Neural progenitor cell (in vitro differentiated cells): ENCODE measurements around the gene RBM42. TPM values are rescaled to one million over a fixed set of nuclear protein-coding genes. Genes with fewer than 3 reads are reported as not detected.
A peak's percentile ranks its signal among the peaks of the same experiment; 100 is the strongest.

Source experiments
- DNase-seq: peaks from one replicate; pipeline ENCODE4 v3.0.0-alpha.2; 2016; ENCODE audit warnings: low spot score
- H2AFZ ChIP-seq: fragments of 200-600 bp; sonication (generic); replicated peaks from 2 replicates; pipeline ENCODE4 v1.6.1; 2016; ENCODE audit warnings: antibody characterized with exemption
- H3F3A ChIP-seq: fragments of 200-600 bp; sonication (generic); 2 replicates; pipeline ENCODE4 v1.6.1; 2016; ENCODE audit warnings: antibody characterized with exemption, low read depth
- H3K27ac ChIP-seq: fragments of 200-600 bp; sonication (generic); 2 replicates; pipeline ENCODE4 v1.5.1; 2016; ENCODE audit warnings: mild to moderate bottlenecking
- H3K27me3 ChIP-seq: fragments of 200-600 bp; sonication (generic); 2 replicates; pipeline ENCODE4 v1.6.1; 2016; ENCODE audit warnings: mild to moderate bottlenecking, moderate library complexity
- H3K36me3 ChIP-seq: fragments of 200-600 bp; sonication (generic); 2 replicates; pipeline ENCODE4 v1.5.1; 2016
- H3K4me1 ChIP-seq: fragments of 200-600 bp; sonication (generic); 2 replicates; pipeline ENCODE4 v1.6.1; 2016; ENCODE audit warnings: mixed run types
- H3K4me2 ChIP-seq: fragments of 200-600 bp; sonication (generic); 2 replicates; pipeline ENCODE4 v1.6.1; 2016
- H3K4me3 ChIP-seq: fragments of 200-600 bp; sonication (generic); 2 replicates; pipeline ENCODE4 v1.5.1; 2016
- H3K79me2 ChIP-seq: fragments of 200-600 bp; sonication (generic); 2 replicates; pipeline ENCODE4 v1.6.1; 2016; ENCODE audit warnings: low read depth
- H3K9ac ChIP-seq: fragments of 200-600 bp; sonication (generic); 2 replicates; pipeline ENCODE4 v1.6.1; 2016
- H3K9me3 ChIP-seq: fragments of 200-600 bp; sonication (generic); 2 replicates; pipeline ENCODE4 v1.5.1; 2016; ENCODE audit warnings: low read depth
- H4K20me1 ChIP-seq: fragments of 200-600 bp; sonication (generic); 2 replicates; pipeline ENCODE4 v1.6.1; 2016; ENCODE audit warnings: low read depth
- H3K27ac Mint-ChIP-seq: 3 replicates; pipeline ENCODE4 v1.8.0; 2021; ENCODE audit warnings: mixed read lengths
- H3K27me3 Mint-ChIP-seq: 2 replicates; pipeline ENCODE4 v1.8.0; 2022; ENCODE audit warnings: low read depth, mild to moderate bottlenecking, inconsistent platforms, moderate library complexity, mixed read lengths; ENCODE audit not compliant: insufficient read depth
- H3K36me3 Mint-ChIP-seq: 3 replicates; pipeline ENCODE4 v1.8.0; 2021; ENCODE audit warnings: mixed read lengths
- H3K4me1 Mint-ChIP-seq: 3 replicates; pipeline ENCODE4 v1.8.0; 2021; ENCODE audit warnings: mixed read lengths
- H3K4me3 Mint-ChIP-seq: 3 replicates; pipeline ENCODE4 v1.8.0; 2021; ENCODE audit warnings: mild to moderate bottlenecking, moderate library complexity, mixed read lengths
- H3K9me3 Mint-ChIP-seq: 3 replicates; pipeline ENCODE4 v1.8.0; 2020; ENCODE audit warnings: mixed read lengths
- EZH2 ChIP-seq: fragments of 200-600 bp; sonication (generic); IDR thresholded peaks from 2 replicates; pipeline ENCODE4 v1.6.1; 2017; ENCODE audit warnings: antibody characterized with exemption, mild to moderate bottlenecking, moderate library complexity
- EZH2phosphoT487 ChIP-seq: fragments of 200-600 bp; sonication (generic); IDR thresholded peaks from 2 replicates; pipeline ENCODE4 v1.6.1; 2017; ENCODE audit warnings: antibody characterized with exemption
- total RNA-seq: library from RNA; depleted of rRNA; stranded (reverse); fragments of >200 nt; gene quantifications from 2 replicates; pipeline ENCODE4 v1.2.3, GENCODE V29; 2015; ENCODE audit warnings: low replicate concordance
- TF ChIP-seq, protein P1 (sequence below): fragments of 200-600 bp; sonication (generic); IDR thresholded peaks from 2 replicates; pipeline ENCODE4 v1.5.1; 2017; ENCODE audit warnings: antibody characterized with exemption, mild to moderate bottlenecking

RBM42 gene
- total RNA-seq, 1 donor from 2014 or later, result 20.1 TPM

- TF ChIP-seq, protein P1, sequence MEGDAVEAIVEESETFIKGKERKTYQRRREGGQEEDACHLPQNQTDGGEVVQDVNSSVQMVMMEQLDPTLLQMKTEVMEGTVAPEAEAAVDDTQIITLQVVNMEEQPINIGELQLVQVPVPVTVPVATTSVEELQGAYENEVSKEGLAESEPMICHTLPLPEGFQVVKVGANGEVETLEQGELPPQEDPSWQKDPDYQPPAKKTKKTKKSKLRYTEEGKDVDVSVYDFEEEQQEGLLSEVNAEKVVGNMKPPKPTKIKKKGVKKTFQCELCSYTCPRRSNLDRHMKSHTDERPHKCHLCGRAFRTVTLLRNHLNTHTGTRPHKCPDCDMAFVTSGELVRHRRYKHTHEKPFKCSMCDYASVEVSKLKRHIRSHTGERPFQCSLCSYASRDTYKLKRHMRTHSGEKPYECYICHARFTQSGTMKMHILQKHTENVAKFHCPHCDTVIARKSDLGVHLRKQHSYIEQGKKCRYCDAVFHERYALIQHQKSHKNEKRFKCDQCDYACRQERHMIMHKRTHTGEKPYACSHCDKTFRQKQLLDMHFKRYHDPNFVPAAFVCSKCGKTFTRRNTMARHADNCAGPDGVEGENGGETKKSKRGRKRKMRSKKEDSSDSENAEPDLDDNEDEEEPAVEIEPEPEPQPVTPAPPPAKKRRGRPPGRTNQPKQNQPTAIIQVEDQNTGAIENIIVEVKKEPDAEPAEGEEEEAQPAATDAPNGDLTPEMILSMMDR, result no peak
- no peak for TF ChIP-seq EZH2phosphoT487
- TF ChIP-seq EZH2, result no peak
- H2AFZ ChIP-seq, result no peak overlapping the region
- H4K20me1 ChIP-seq, result no peaks in the 10 kb centered on the region
- no peak overlapping the region for H3K27ac Mint-ChIP-seq
- no peak overlapping the region for H3K27ac ChIP-seq
- no peak overlapping the region for H3K4me3 ChIP-seq
- H3F3A ChIP-seq, result peaks cover 18% of the 10 kb centered on the region
- H3K4me1 ChIP-seq, result peaks cover 14% of the 10 kb centered on the region
- H3K9me3 ChIP-seq, result no peaks in the 10 kb centered on the region
- no peak overlapping the region for H3K4me2 ChIP-seq
- H3K9me3 Mint-ChIP-seq, result no peaks in the 10 kb centered on the region
- peaks cover 10% of the 10 kb centered on the region for H3K36me3 Mint-ChIP-seq
- no peaks in the 10 kb centered on the region for H3K36me3 ChIP-seq
- H3K9ac ChIP-seq, result no peak overlapping the region
- H3K4me3 Mint-ChIP-seq, result no peak overlapping the region
- DNase-seq, result no peak
- H3K27me3 ChIP-seq, result no peaks in the 10 kb centered on the region
- no peaks in the 10 kb centered on the region for H3K79me2 ChIP-seq
- H3K27me3 Mint-ChIP-seq, result peaks cover 10% of the 10 kb centered on the region
- H3K4me1 Mint-ChIP-seq, result peaks cover 6% of the 10 kb centered on the region
Measured at GRCh38 chr19:35636651-35637050, 7.8 kb downstream of the RBM42 start.

GRCh38 chr19:35637165-35637564 is 8.3 kb downstream of the RBM42 start:
- H3K27me3 ChIP-seq, result no peaks in the 10 kb centered on the region
- no peak overlapping the region for H2AFZ ChIP-seq
- peaks cover 19% of the 10 kb centered on the region for H3K4me1 ChIP-seq
- H3K9me3 ChIP-seq, result no peaks in the 10 kb centered on the region
- no peak overlapping the region for H3K9ac ChIP-seq
- Mint-ChIP-seq H3K4me3 (no peak overlapping the region), H3K36me3 (peaks cover 6% of the 10 kb centered on the region), H3K9me3 (no peaks in the 10 kb centered on the region), H3K27ac (no peak overlapping the region), H3K4me1 (peaks cover 8% of the 10 kb centered on the region), H3K27me3 (peaks cover 10% of the 10 kb centered on the region)
- H3K36me3 ChIP-seq, result no peaks in the 10 kb centered on the region
- TF ChIP-seq, protein P1, result no peak
- TF ChIP-seq EZH2, result no peak
- no peak overlapping the region for H3K4me3 ChIP-seq
- no peaks in the 10 kb centered on the region for H3K79me2 ChIP-seq
- no peaks in the 10 kb centered on the region for H4K20me1 ChIP-seq
- no peak for DNase-seq
- no peak overlapping the region for H3K4me2 ChIP-seq
- no peak overlapping the region for H3K27ac ChIP-seq
- H3F3A ChIP-seq, result peaks cover 22% of the 10 kb centered on the region

GRCh38 chr19:35639321-35639639 is 10.4 kb downstream of the RBM42 start:
- H3K9ac ChIP-seq, result no peak overlapping the region
- H3K4me1 Mint-ChIP-seq, result peaks cover 12% of the 10 kb centered on the region
- TF ChIP-seq EZH2phosphoT487 (no peak), EZH2 (no peak)
- TF ChIP-seq, protein P1, result no peak
- H3F3A ChIP-seq, result peaks cover 39% of the 10 kb centered on the region
- no peak overlapping the region for H3K27ac Mint-ChIP-seq
- DNase-seq, result no peak
- H3K9me3 ChIP-seq, result no peaks in the 10 kb centered on the region
- H4K20me1 ChIP-seq, result no peaks in the 10 kb centered on the region
- H3K4me3 Mint-ChIP-seq, result no peak overlapping the region
- no peaks in the 10 kb centered on the region for H3K36me3 ChIP-seq
- H3K27me3 Mint-ChIP-seq, result peaks cover 7% of the 10 kb centered on the region
- H3K27me3 ChIP-seq, result peaks cover 5% of the 10 kb centered on the region
- H3K27ac ChIP-seq, result no peak overlapping the region
- no peak overlapping the region for H2AFZ ChIP-seq
- H3K4me3 ChIP-seq, result no peak overlapping the region
- no peaks in the 10 kb centered on the region for H3K9me3 Mint-ChIP-seq
- peaks cover 19% of the 10 kb centered on the region for H3K4me1 ChIP-seq
- H3K4me2 ChIP-seq, result peak overlapping the region; percentile 63
- H3K36me3 Mint-ChIP-seq, result peaks cover 4% of the 10 kb centered on the region
- H3K79me2 ChIP-seq, result no peaks in the 10 kb centered on the region

DNA sequence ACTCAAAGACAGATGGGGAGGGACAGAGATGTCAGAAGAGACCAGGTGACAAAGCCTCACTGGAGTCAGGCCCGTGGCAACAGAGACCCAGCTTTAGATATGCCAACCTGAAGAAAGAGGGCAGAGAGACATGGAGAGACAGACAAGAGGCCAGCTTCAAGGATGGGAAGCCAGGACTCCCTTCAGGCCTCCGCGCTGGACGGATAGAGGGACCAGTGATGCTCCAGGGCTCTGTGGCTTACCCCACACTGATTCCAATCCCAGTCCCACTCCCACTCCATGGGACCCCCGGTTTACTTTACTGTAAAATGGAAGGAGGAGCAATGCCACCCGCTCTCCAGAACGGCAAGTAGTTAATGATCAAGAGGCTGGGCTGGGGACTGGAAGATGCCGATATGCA is 11.0 kb downstream of the RBM42 start:
- H3K4me3 ChIP-seq, result no peak overlapping the region
- peaks cover 4% of the 10 kb centered on the region for H3K36me3 Mint-ChIP-seq
- peaks cover 45% of the 10 kb centered on the region for H3F3A ChIP-seq
- TF ChIP-seq EZH2phosphoT487 (no peak), EZH2 (no peak)
- TF ChIP-seq, protein P1, result no peak
- H4K20me1 ChIP-seq, result no peaks in the 10 kb centered on the region
- no peak overlapping the region for H3K27ac ChIP-seq
- H3K4me1 Mint-ChIP-seq, result peaks cover 14% of the 10 kb centered on the region
- H3K27ac Mint-ChIP-seq, result peak overlapping the region; percentile 27
- peaks cover 5% of the 10 kb centered on the region for H3K27me3 ChIP-seq
- peaks cover 19% of the 10 kb centered on the region for H3K4me1 ChIP-seq
- H3K4me3 Mint-ChIP-seq, result peak overlapping the region; percentile 14
- no peak overlapping the region for H3K4me2 ChIP-seq
- H3K9me3 Mint-ChIP-seq, result no peaks in the 10 kb centered on the region
- DNase-seq, result no peak
- H2AFZ ChIP-seq, result no peak overlapping the region
- H3K27me3 Mint-ChIP-seq, result peaks cover 7% of the 10 kb centered on the region
- no peaks in the 10 kb centered on the region for H3K79me2 ChIP-seq
- no peaks in the 10 kb centered on the region for H3K36me3 ChIP-seq
- no peaks in the 10 kb centered on the region for H3K9me3 ChIP-seq
- no peak overlapping the region for H3K9ac ChIP-seq
